Panc1 (cell line): ENCODE data around the gene RIN2. TPM values are rescaled to one million over a fixed set of nuclear protein-coding genes. Genes with fewer than 3 reads are reported as not detected.

ENCODE experiments used
- ATAC-seq: fragments of 200-7000 bp; cut with Tn5 transposase; 2 replicates; pipeline ENCODE4 v1.9.1; 2020; ENCODE audit warnings: mild to moderate bottlenecking, moderate library complexity
- BruUV-seq: library from RNA; stranded (reverse); fragments of 400-500 nt; replicated peaks from 2 replicates; lab custom pipeline; 2021; lab: Mats Ljungman, UMichigan
- CTCF ChIA-PET: fragments of 300-600 bp; sonication (Branson Sonifier 250); formaldehyde crosslinking; loops from one replicate; lab custom pipeline; 2022; ENCODE audit warnings: antibody characterized with exemption; lab: Charles Lee
- POLR2A ChIA-PET: fragments of 300-600 bp; sonication (Branson Sonifier 250); formaldehyde crosslinking; loops from one replicate; lab custom pipeline; 2022; ENCODE audit warnings: antibody characterized with exemption; lab: Charles Lee
- DNase-seq: peaks from one replicate; pipeline ENCODE4 v3.0.0-alpha.2; 2010; ENCODE audit warnings: low read depth, low spot score
- H3K27ac ChIP-seq: 2 replicates; pipeline ENCODE4 v1.5.1; 2011; ENCODE audit warnings: mild to moderate bottlenecking, low read length, inconsistent platforms
- H3K27me3 ChIP-seq: fragments of 200-500 bp; sonication (Bioruptor generic); 2 replicates; pipeline ENCODE4 v1.6.0; 2014; ENCODE audit warnings: low read length, inconsistent platforms; ENCODE audit not compliant: control insufficient read depth, insufficient read depth
- H3K36me3 ChIP-seq: fragments of 200-500 bp; sonication (Bioruptor generic); 2 replicates; pipeline ENCODE4 v1.5.1; 2014; ENCODE audit warnings: inconsistent platforms, mild to moderate bottlenecking, low read length, moderate library complexity; ENCODE audit not compliant: control insufficient read depth, insufficient read depth
- H3K4me1 ChIP-seq: 2 replicates; pipeline ENCODE4 v1.5.1; 2011; ENCODE audit warnings: inconsistent platforms, mild to moderate bottlenecking, low read length, moderate library complexity; ENCODE audit not compliant: control insufficient read depth, insufficient read depth
- H3K4me3 ChIP-seq, 2 experiments: 2 replicates each; pipeline ENCODE4 v1.5.1; 2011 to 2012; ENCODE audit warnings: low read depth in 2 of 2, low read length in 2 of 2, mild to moderate bottlenecking in 2 of 2, inconsistent platforms in 1 of 2, moderate library complexity in 1 of 2
- H3K9me3 ChIP-seq: fragments of 200-500 bp; sonication (Bioruptor generic); 2 replicates; pipeline ENCODE4 v1.5.1; 2014; ENCODE audit warnings: low read depth, mild to moderate bottlenecking, inconsistent platforms, low read length, moderate library complexity; ENCODE audit not compliant: control insufficient read depth, insufficient read depth
- POLR2AphosphoS5 ChIP-seq: IDR thresholded peaks from 2 replicates; pipeline ENCODE4 v1.6.1; 2012; ENCODE audit warnings: mild to moderate bottlenecking, low read depth, low read length, moderate library complexity
- REST ChIP-seq, 2 experiments: IDR thresholded peaks; 2 replicates each; pipeline ENCODE4 v1.6.1; 2011 to 2012; ENCODE audit warnings: low read depth in 2 of 2, control low read depth in 1 of 2, low read length in 1 of 2, mild to moderate bottlenecking in 1 of 2, moderate library complexity in 1 of 2; ENCODE audit not compliant: insufficient read depth in 1 of 2
- SIN3A ChIP-seq: IDR thresholded peaks from 2 replicates; pipeline ENCODE4 v1.6.1; 2012; ENCODE audit warnings: low read depth, mild to moderate bottlenecking, low read length, moderate library complexity, borderline replicate concordance; ENCODE audit not compliant: insufficient read depth
- TCF7L2 ChIP-seq: IDR thresholded peaks from 2 replicates; pipeline ENCODE4 v1.6.1; 2011; ENCODE audit warnings: mild to moderate bottlenecking, low read depth, low read length, inconsistent platforms
- in situ Hi-C: cut with HindIII; loops from 2 replicates; pipeline ENCODE4 v1.10.0; 2016; ENCODE audit warnings: low sequenced_read_pairs, low pct_unique_long_range_greater_than_20kb
- intact Hi-C: fragments of 100-400 bp; cut with micrococcal nuclease; formaldehyde crosslinking; loops from one replicate; pipeline ENCODE4 v1.10.0; 2022; ENCODE audit not compliant: unreplicated experiment
- total RNA-seq: library from RNA; stranded (reverse); gene quantifications from one replicate; pipeline ENCODE4 v1.2.1, GENCODE V29; 2021; ENCODE audit not compliant: unreplicated experiment
- TF ChIP-seq, protein P1 (sequence below): fragments of 450-650 bp; IDR thresholded peaks from 2 replicates; pipeline ENCODE4 v1.5.1; 2017; ENCODE audit warnings: mild to moderate bottlenecking

The RIN2 gene
- total RNA-seq, 1 experiment from 2014 or later: 25.0 TPM

- peak overlapping the region; percentile 5; the same call in 1 of the 2 replicates for H3K27ac ChIP-seq
- no peaks in the 10 kb centered on the region for H3K36me3 ChIP-seq
- TF ChIP-seq POLR2AphosphoS5 (no peak), TCF7L2 (no peak)
- no peaks in the 10 kb centered on the region for H3K9me3 ChIP-seq
- ATAC-seq: no peak
- ChIA-PET CTCF (no interaction called here), POLR2A (no interaction called here)
- H3K27me3 ChIP-seq: no peaks in the 10 kb centered on the region
- H3K4me3 ChIP-seq: no peak overlapping the region
- intact Hi-C loops: no loop called here
- in situ Hi-C loops: no loop called here
- H3K4me1 ChIP-seq: peaks cover 30% of the 10 kb centered on the region
- BruUV-seq: no TSS peak
- DNase-seq: no peak
Measured at GRCh38 chr20:19714579-19714840, 43.5 kb upstream of the RIN2 start.

DNA sequence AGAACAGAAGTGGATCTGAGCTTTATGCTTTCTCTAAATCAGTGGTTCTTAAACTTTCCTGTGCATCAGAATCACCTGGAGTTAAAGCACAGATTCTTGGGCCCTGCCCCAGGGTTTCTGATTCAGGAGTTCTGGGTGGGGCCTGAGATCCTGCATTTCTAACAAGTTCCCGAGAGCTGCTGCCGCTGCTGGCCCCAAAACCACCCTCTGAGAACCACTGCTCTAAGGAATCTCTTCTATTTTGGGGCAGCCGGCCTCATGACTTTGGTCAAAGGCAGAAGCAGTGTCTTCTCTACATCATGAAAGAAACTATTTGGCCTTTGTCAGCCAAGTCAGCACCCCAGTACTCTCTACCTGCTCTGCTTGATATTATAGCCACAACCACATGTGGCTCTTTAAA lies 42.1 kb upstream of the RIN2 start:
- no TSS peak for BruUV-seq
- Histone ChIP-seq H3K4me1 (peaks cover 18% of the 10 kb centered on the region), H3K4me3 (no peak overlapping the region), H3K36me3 (no peaks in the 10 kb centered on the region), H3K9me3 (no peaks in the 10 kb centered on the region), H3K27me3 (no peaks in the 10 kb centered on the region), H3K27ac (no peak overlapping the region)
- CTCF ChIA-PET: no interaction called here
- ATAC-seq (no peak), DNase-seq (no peak)
- in situ Hi-C loops (no loop called here), intact Hi-C loops (no loop called here)
- TF ChIP-seq POLR2AphosphoS5 (no peak), TCF7L2 (no peak), REST (IDR thresholded peaks at IDR 0.05; ENCODE audit: insufficient read depth in 1 of 2, low read depth in 2 of 2, low read length in 1 of 2) (no peak)
- POLR2A ChIA-PET: no interaction called here

GRCh38 chr20:19718880-19719279 lies 39.2 kb upstream of the RIN2 start:
- no peak for DNase-seq

More at GRCh38 chr20:19718880-19719279, 39.2 kb upstream of the RIN2 start:
- intact Hi-C loops: no loop called here
- CTCF ChIA-PET: no interaction called here
- POLR2A ChIA-PET: no interaction called here
- no peak for ATAC-seq
- Histone ChIP-seq H3K27ac (no peak overlapping the region), H3K4me1 (no peaks in the 10 kb centered on the region; the same call in 1 of the 2 replicates), H3K27me3 (no peaks in the 10 kb centered on the region), H3K9me3 (no peaks in the 10 kb centered on the region), H3K4me3 (no peak overlapping the region), H3K36me3 (no peaks in the 10 kb centered on the region)
- in situ Hi-C loops: no loop called here
- no TSS peak for BruUV-seq
- TF ChIP-seq SIN3A (no peak), REST (IDR thresholded peaks at IDR 0.05; ENCODE audit: insufficient read depth in 1 of 2, low read depth in 2 of 2, low read length in 1 of 2) (no peak), POLR2AphosphoS5 (no peak), TCF7L2 (no peak)
- TF ChIP-seq, protein P1, sequence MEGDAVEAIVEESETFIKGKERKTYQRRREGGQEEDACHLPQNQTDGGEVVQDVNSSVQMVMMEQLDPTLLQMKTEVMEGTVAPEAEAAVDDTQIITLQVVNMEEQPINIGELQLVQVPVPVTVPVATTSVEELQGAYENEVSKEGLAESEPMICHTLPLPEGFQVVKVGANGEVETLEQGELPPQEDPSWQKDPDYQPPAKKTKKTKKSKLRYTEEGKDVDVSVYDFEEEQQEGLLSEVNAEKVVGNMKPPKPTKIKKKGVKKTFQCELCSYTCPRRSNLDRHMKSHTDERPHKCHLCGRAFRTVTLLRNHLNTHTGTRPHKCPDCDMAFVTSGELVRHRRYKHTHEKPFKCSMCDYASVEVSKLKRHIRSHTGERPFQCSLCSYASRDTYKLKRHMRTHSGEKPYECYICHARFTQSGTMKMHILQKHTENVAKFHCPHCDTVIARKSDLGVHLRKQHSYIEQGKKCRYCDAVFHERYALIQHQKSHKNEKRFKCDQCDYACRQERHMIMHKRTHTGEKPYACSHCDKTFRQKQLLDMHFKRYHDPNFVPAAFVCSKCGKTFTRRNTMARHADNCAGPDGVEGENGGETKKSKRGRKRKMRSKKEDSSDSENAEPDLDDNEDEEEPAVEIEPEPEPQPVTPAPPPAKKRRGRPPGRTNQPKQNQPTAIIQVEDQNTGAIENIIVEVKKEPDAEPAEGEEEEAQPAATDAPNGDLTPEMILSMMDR: no peak
